SK-N-SH treated with all-trans-retinoic acid at 6 μM for 48 hours (cell line): ENCODE measurements around the gene PRSS27.
"Not testable (repeated sequence)": the region's sequence is repeated elsewhere in the genome, so short reads cannot be mapped to it uniquely, and the experiment has no call there.

ENCODE experiments used
- ARNTL ChIP-seq: fragments of 450-650 bp; formaldehyde crosslinking; IDR thresholded peaks from 2 replicates; pipeline ENCODE4 v1.5.0; 2020; ENCODE audit warnings: low read depth, mild to moderate bottlenecking, moderate library complexity, borderline replicate concordance
- TCF4 ChIP-seq: fragments of 250-450 bp; sonication (Bioruptor Pico); IDR thresholded peaks from 2 replicates; pipeline ENCODE4 v1.8.0; 2021; ENCODE audit warnings: mild to moderate bottlenecking, moderate library complexity, borderline replicate concordance
- TOX ChIP-seq: fragments of 250-450 bp; sonication (Bioruptor Pico); IDR thresholded peaks from 2 replicates; pipeline ENCODE4 v1.8.0; 2021; ENCODE audit warnings: mild to moderate bottlenecking, moderate library complexity, borderline replicate concordance
- ZFP3 ChIP-seq: fragments of 250-450 bp; sonication (Bioruptor Pico); IDR thresholded peaks from 2 replicates; pipeline ENCODE4 v1.5.0; 2020; ENCODE audit warnings: mild to moderate bottlenecking, moderate library complexity
- ZNF565 ChIP-seq: fragments of 450-650 bp; formaldehyde crosslinking; conservative IDR thresholded peaks from 2 replicates; pipeline ENCODE4 v1.5.0; 2020; ENCODE audit warnings: low read depth, mild to moderate bottlenecking, moderate library complexity
- ZNF70 ChIP-seq: fragments of 450-650 bp; formaldehyde crosslinking; IDR thresholded peaks from 2 replicates; pipeline ENCODE4 v1.5.0; 2020; ENCODE audit warnings: mild to moderate bottlenecking, moderate library complexity
- TF ChIP-seq, protein P1 (sequence below): fragments of 250-450 bp; sonication (Bioruptor Pico); IDR thresholded peaks from 2 replicates; pipeline ENCODE4 v1.5.1; 2020; ENCODE audit warnings: low read depth, mild to moderate bottlenecking, moderate library complexity
- TF ChIP-seq, protein P2 (sequence below): fragments of 250-450 bp; sonication (Bioruptor Pico); IDR thresholded peaks from 2 replicates; pipeline ENCODE4 v1.8.0; 2020; ENCODE audit warnings: mild to moderate bottlenecking, moderate library complexity, borderline replicate concordance

DNA sequence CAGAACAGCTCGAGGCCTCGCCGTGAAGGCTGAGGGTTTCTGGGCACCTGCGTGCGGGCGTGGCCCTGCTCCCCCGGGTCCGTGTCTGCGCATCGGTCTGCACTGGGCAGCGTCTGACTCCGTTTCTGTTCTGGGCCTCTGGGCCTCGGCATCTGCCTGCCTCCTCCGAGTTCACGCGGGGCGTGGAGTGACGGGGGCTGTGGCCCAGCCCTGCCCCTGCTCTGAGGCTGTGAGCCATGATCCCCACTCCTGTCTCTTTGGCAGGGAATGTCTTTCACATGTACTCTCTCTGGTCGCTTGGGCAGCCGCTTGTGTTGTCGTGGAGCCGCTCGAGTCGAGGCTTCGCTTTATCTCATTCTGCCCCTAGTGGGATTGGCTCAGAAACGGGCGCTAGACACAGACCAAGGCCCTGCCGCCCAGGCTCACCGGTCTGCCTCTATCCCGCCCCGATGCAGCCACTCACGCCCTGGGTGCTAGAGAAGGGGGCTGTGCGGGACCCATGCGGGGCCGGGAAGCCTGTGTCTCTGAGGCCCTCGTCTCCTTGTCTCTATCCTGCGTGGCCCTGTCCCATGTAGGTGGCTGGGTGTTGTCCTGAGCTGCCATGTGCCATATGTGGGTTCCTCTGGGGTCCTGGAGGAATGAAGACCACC, 23.3 kb downstream of the PRSS27 start:
- TF ChIP-seq, protein P1, sequence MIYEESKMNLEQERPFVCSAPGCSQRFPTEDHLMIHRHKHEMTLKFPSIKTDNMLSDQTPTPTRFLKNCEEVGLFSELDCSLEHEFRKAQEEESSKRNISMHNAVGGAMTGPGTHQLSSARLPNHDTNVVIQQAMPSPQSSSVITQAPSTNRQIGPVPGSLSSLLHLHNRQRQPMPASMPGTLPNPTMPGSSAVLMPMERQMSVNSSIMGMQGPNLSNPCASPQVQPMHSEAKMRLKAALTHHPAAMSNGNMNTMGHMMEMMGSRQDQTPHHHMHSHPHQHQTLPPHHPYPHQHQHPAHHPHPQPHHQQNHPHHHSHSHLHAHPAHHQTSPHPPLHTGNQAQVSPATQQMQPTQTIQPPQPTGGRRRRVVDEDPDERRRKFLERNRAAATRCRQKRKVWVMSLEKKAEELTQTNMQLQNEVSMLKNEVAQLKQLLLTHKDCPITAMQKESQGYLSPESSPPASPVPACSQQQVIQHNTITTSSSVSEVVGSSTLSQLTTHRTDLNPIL, result not testable (repeated sequence)
- not testable (repeated sequence) for TF ChIP-seq ZNF70 (CRISPR knock-in tag); ZNF565 (CRISPR knock-in tag); TCF4 (CRISPR knock-in tag); TOX (CRISPR knock-in tag); ARNTL; ZFP3 (CRISPR knock-in tag)
- TF ChIP-seq, protein P2, sequence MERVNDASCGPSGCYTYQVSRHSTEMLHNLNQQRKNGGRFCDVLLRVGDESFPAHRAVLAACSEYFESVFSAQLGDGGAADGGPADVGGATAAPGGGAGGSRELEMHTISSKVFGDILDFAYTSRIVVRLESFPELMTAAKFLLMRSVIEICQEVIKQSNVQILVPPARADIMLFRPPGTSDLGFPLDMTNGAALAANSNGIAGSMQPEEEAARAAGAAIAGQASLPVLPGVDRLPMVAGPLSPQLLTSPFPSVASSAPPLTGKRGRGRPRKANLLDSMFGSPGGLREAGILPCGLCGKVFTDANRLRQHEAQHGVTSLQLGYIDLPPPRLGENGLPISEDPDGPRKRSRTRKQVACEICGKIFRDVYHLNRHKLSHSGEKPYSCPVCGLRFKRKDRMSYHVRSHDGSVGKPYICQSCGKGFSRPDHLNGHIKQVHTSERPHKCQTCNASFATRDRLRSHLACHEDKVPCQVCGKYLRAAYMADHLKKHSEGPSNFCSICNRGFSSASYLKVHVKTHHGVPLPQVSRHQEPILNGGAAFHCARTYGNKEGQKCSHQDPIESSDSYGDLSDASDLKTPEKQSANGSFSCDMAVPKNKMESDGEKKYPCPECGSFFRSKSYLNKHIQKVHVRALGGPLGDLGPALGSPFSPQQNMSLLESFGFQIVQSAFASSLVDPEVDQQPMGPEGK (CRISPR knock-in tag), result not testable (repeated sequence)
